Activated CD4-positive, alpha-beta memory T cell treated with anti-CD3 and anti-CD28 coated beads for 36 hours (primary cell): ENCODE results near the gene SLC4A5. TPM values are rescaled to one million over a fixed set of nuclear protein-coding genes. Genes with fewer than 3 reads are reported as not detected.
"Not testable (repeated sequence)": the region's sequence is repeated elsewhere in the genome, so short reads cannot be mapped to it uniquely, and the experiment has no call there.

Source experiments
- CTCF ChIA-PET: fragments of 350-600 bp; sonication (Branson Sonifier 250); formaldehyde crosslinking; loops from one replicate; lab custom pipeline; 2021; ENCODE audit warnings: antibody characterized with exemption, inconsistent platforms; lab: Charles Lee
- POLR2A ChIA-PET: fragments of 350-600 bp; sonication (Branson Sonifier 250); formaldehyde crosslinking; loops from one replicate; lab custom pipeline; 2021; ENCODE audit warnings: antibody characterized with exemption; lab: Charles Lee
- DNase-seq: peaks from one replicate; pipeline ENCODE4 v3.0.0-alpha.2; 2020
- H3K27ac Mint-ChIP-seq: one replicate; pipeline ENCODE4 v1.8.0; 2021; ENCODE audit warnings: mixed read lengths
- H3K27me3 Mint-ChIP-seq: one replicate; pipeline ENCODE4 v1.8.0; 2021; ENCODE audit warnings: mixed read lengths
- H3K36me3 Mint-ChIP-seq: one replicate; pipeline ENCODE4 v1.8.0; 2021; ENCODE audit warnings: mixed read lengths
- H3K4me1 Mint-ChIP-seq: one replicate; pipeline ENCODE4 v1.8.0; 2021; ENCODE audit warnings: low read depth, mixed read lengths
- H3K4me3 Mint-ChIP-seq: one replicate; pipeline ENCODE4 v1.8.0; 2021; ENCODE audit warnings: mild to moderate bottlenecking, mixed read lengths
- H3K9me3 Mint-ChIP-seq: one replicate; pipeline ENCODE4 v1.8.0; 2021; ENCODE audit warnings: mixed read lengths
- intact Hi-C: fragments of 100-400 bp; cut with micrococcal nuclease; formaldehyde crosslinking; loops from one replicate; pipeline ENCODE4 v1.15.1; 2023
- total RNA-seq, 2 experiments: library from RNA; stranded (reverse); gene quantifications; one replicate each; pipeline ENCODE4 v1.2.3, GENCODE V29; 2021

Gene SLC4A5
- total RNA-seq, 2 experiments from 2014 or later, result 2.9 to 3.1 TPM

DNA sequence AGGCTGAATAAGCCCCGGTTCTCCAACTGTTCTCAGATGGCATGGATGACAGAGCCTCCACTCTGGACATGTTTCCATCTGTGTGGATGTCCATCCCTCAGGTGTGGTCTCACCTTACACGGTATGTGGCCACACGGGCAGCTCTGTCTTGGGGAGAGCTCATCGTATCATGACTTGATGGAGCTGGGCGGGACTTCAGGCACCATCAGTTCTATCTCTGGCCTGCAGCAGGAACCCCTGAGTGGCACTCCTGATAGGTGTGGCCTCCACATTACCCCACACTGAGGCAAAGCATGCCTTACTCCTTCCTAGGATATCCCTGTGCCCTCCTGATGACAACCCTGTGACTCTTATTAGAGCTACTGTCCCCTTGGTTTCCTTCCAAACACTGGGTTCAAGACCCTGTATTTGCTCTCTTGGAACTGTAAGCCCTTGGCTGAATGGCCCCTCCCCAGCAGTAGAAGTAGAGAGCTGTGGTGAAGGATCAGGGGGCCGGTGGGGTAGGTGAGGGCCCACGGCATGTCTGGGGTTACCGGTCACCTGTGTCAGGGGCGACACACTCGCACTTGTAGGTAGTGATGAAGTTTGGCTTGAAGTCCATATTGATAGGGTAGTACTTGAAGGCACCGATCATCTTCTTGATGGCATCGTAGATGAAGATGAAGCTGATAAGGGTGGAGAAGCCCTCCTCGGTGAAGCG lies 96.6 kb downstream of the SLC4A5 start:
- ChIA-PET CTCF (interaction anchor here (1.1 to 8.0 kb wide), 2 partner anchors 37 to 88 kb away, joined by 4 to 193 read pairs; no protein-coding TSS in a partner anchor), POLR2A (no interaction called here)
- intact Hi-C loops, result no loop called here
- Mint-ChIP-seq H3K4me3 (no peak overlapping the region), H3K27me3 (no peaks in the 10 kb centered on the region), H3K27ac (no peak overlapping the region), H3K36me3 (no peaks in the 10 kb centered on the region), H3K4me1 (no peaks in the 10 kb centered on the region), H3K9me3 (no peaks in the 10 kb centered on the region)
- DNase-seq, result no peak

GRCh38 chr2:74244286-74244685 lies 98.9 kb downstream of the SLC4A5 start:
- POLR2A ChIA-PET, result no interaction called here
- Mint-ChIP-seq H3K9me3 (no peaks in the 10 kb centered on the region), H3K27me3 (no peaks in the 10 kb centered on the region), H3K4me3 (no peak overlapping the region), H3K4me1 (no peaks in the 10 kb centered on the region), H3K36me3 (no peaks in the 10 kb centered on the region), H3K27ac (no peak overlapping the region)
- intact Hi-C loops, result no loop called here
- CTCF ChIA-PET, result no interaction called here
- DNase-seq, result no peak

- CTCF ChIA-PET, result interaction anchor here (1.1 to 3.5 kb wide), 3 partner anchors 7 to 346 kb away, joined by 3 to 19 read pairs (median 12); no protein-coding TSS in a partner anchor
- Mint-ChIP-seq H3K27ac (no peak overlapping the region), H3K4me1 (no peaks in the 10 kb centered on the region), H3K27me3 (no peaks in the 10 kb centered on the region), H3K9me3 (no peaks in the 10 kb centered on the region), H3K36me3 (no peaks in the 10 kb centered on the region), H3K4me3 (no peak overlapping the region)
- DNase-seq, result no peak
- intact Hi-C loops, result no loop called here
- POLR2A ChIA-PET, result no interaction called here
Observed at GRCh38 chr2:74242354-74243071, 100.7 kb downstream of the SLC4A5 start.

- intact Hi-C loops, result no loop called here
- no peaks in the 10 kb centered on the region for H3K9me3 Mint-ChIP-seq
- H3K27me3 Mint-ChIP-seq, result no peaks in the 10 kb centered on the region
- CTCF ChIA-PET, result interaction anchor here (1.2 to 3.5 kb wide), 2 partner anchors 11 to 152 kb away, joined by 5 to 19 read pairs; no protein-coding TSS in a partner anchor
- no peaks in the 10 kb centered on the region for H3K36me3 Mint-ChIP-seq
- POLR2A ChIA-PET, result no interaction called here
- DNase-seq, result no peak
- H3K4me1 Mint-ChIP-seq, result peaks cover 2% of the 10 kb centered on the region
- H3K4me3 Mint-ChIP-seq, result no peak overlapping the region
- H3K27ac Mint-ChIP-seq, result no peak overlapping the region
Observed at GRCh38 chr2:74239346-74239745, 103.9 kb downstream of the SLC4A5 start.

DNA sequence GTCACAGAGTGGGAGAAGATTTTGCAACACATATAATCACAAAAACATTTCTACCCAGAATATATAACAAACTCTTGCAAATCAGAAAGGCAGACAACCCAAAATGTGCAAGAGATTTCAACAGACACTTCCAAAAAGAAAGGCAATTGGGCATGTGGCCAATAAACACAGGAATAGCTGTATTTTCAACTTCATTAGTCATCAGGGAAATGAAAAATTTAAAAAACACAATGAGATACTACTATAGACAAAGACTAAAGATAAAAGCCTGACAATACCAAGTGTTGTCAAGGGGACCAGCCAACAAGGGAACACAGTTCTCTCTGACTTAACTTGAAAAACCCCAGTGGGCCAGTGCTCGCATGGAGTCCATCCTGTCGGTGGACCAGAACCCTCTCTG lies 104.3 kb downstream of the SLC4A5 start:
- Mint-ChIP-seq H3K27me3 (no peaks in the 10 kb centered on the region), H3K27ac (no peak overlapping the region), H3K36me3 (no peaks in the 10 kb centered on the region), H3K4me3 (no peak overlapping the region), H3K4me1 (peaks cover 2% of the 10 kb centered on the region), H3K9me3 (no peaks in the 10 kb centered on the region)
- CTCF ChIA-PET, result interaction anchor here (2.1 to 3.5 kb wide), 3 partner anchors 11 to 96 kb away, joined by 6 to 19 read pairs (median 12); no protein-coding TSS in a partner anchor
- intact Hi-C loops, result no loop called here
- DNase-seq, result no peak
- POLR2A ChIA-PET, result no interaction called here

DNA sequence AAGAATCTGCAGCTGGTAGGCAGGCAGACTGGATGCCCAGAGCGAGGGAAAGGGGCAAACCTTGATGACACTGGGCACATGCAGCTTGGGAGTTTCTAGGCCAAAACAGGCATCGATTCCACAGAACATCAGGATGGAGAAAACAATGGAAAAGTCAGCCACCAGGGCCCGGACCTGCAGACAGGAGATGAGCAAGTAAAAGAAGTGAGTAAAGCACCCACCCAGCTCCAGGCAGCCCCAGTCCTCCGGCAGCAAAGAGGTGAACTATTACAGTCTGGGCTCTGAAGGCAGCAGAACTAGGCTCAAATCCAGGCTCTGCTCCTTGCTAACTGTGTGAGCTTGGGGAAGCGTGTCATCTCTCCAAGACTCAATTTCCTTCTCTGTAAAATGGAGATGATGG lies 108.2 kb downstream of the SLC4A5 start:
- intact Hi-C loops, result no loop called here
- ChIA-PET CTCF (no interaction called here), POLR2A (no interaction called here)
- DNase-seq, result no peak
- no peaks in the 10 kb centered on the region for H3K27me3 Mint-ChIP-seq
- no peaks in the 10 kb centered on the region for H3K36me3 Mint-ChIP-seq
- H3K4me3 Mint-ChIP-seq, result no peak overlapping the region
- H3K4me1 Mint-ChIP-seq, result peaks cover 2% of the 10 kb centered on the region
- no peaks in the 10 kb centered on the region for H3K9me3 Mint-ChIP-seq
- no peak overlapping the region for H3K27ac Mint-ChIP-seq

DNA sequence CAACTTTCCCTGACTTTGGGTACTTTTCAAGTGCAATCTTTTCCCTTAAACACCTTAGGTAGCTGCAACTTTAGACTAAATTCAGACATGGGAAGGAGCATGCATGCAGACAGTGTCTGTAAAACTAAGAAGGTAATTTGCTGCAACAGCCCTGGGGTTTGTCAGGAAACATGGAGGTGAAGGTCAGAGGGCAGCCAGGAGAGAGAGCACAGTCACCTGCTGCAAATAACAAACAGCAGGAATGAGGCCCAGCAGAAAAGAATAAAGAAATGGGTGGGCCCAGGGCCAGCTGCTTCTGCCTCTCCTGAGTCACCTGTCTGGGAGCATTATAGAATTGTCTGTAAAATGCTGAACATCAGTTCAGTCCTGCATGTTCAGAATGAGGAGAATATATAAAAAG lies 109.6 kb downstream of the SLC4A5 start:
- H3K27ac Mint-ChIP-seq, result no peak overlapping the region
- no peak for DNase-seq
- no peaks in the 10 kb centered on the region for H3K36me3 Mint-ChIP-seq
- H3K27me3 Mint-ChIP-seq, result no peaks in the 10 kb centered on the region
- no peaks in the 10 kb centered on the region for H3K9me3 Mint-ChIP-seq
- no peak overlapping the region for H3K4me3 Mint-ChIP-seq
- ChIA-PET POLR2A (no interaction called here), CTCF (interaction anchor here (1.4 kb wide), 1 partner anchor 101 kb away, joined by 4 read pairs; no protein-coding TSS in a partner anchor)
- intact Hi-C loops, result no loop called here
- peaks cover 2% of the 10 kb centered on the region for H3K4me1 Mint-ChIP-seq

- no peak overlapping the region for H3K4me3 Mint-ChIP-seq
- CTCF ChIA-PET, result no interaction called here
Observed at GRCh38 chr2:74232426-74232825, 110.8 kb downstream of the SLC4A5 start.

DNA sequence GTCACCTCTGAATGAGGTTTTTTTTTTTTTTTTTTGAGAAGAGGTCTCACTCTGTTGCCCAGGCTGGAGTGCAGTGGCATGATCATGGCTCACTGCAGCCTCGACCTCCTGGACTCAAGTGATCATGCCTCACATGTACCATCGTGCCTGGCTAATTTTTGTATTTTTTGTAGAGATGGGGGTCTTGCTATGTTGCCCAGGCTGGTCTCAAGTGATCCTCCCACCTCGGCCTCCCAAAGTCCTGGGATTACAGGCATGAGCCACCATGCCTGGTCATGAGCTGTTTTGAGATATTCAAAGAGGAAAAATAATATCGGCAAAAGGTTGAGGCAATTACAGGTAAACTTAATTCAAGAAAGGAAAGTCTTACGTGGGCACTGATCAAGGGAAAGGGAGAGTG lies 113.4 kb downstream of the SLC4A5 start:
- POLR2A ChIA-PET, H3K27ac Mint-ChIP-seq, H3K27me3 Mint-ChIP-seq, intact Hi-C loops, DNase-seq, H3K36me3 Mint-ChIP-seq, H3K4me3 Mint-ChIP-seq, CTCF ChIA-PET, H3K4me1 Mint-ChIP-seq, H3K9me3 Mint-ChIP-seq: not testable (repeated sequence)

More at GRCh38 chr2:74232426-74232825, 110.8 kb downstream of the SLC4A5 start:
- intact Hi-C loops, result no loop called here
- H3K36me3 Mint-ChIP-seq, result peaks cover 2% of the 10 kb centered on the region
- POLR2A ChIA-PET, result no interaction called here
- no peaks in the 10 kb centered on the region for H3K9me3 Mint-ChIP-seq
- H3K27me3 Mint-ChIP-seq, result no peaks in the 10 kb centered on the region
- H3K4me1 Mint-ChIP-seq, result peaks cover 2% of the 10 kb centered on the region
- DNase-seq, result no peak
- H3K27ac Mint-ChIP-seq, result no peak overlapping the region

DNA sequence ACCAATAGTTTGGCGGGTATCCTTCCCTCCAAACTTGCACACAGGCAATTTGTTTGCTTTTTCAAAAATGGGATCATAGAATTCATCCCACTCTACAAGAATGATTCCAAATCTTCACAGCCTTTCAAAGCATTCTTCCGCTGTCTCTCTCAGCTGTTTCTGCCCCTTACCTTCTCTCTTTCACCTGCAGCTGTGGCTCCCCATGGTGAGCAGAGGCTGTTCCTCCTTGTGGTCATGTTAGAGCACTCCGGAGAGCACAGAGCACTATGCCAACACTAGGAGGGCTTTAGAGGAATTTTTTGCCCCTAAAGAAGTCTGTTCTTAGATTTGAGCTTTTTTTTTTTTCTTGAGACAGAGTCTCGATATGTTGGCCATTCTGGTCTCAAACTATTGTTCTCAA lies 114.4 kb downstream of the SLC4A5 start:
- H3K36me3 Mint-ChIP-seq, result peaks cover 4% of the 10 kb centered on the region
- H3K4me3 Mint-ChIP-seq, result no peak overlapping the region
- no peak overlapping the region for H3K27ac Mint-ChIP-seq
- ChIA-PET CTCF (interaction anchor here (0.6 kb wide), 1 partner anchor 21 kb away, joined by 4 read pairs; no protein-coding TSS in a partner anchor), POLR2A (interaction anchor here (0.6 kb wide), 1 partner anchor 201 kb away, joined by 3 read pairs; no protein-coding TSS in a partner anchor)
- DNase-seq, result no peak
- peaks cover under 1% of the 10 kb centered on the region for H3K4me1 Mint-ChIP-seq
- no peaks in the 10 kb centered on the region for H3K9me3 Mint-ChIP-seq
- intact Hi-C loops, result no loop called here
- no peaks in the 10 kb centered on the region for H3K27me3 Mint-ChIP-seq

DNA sequence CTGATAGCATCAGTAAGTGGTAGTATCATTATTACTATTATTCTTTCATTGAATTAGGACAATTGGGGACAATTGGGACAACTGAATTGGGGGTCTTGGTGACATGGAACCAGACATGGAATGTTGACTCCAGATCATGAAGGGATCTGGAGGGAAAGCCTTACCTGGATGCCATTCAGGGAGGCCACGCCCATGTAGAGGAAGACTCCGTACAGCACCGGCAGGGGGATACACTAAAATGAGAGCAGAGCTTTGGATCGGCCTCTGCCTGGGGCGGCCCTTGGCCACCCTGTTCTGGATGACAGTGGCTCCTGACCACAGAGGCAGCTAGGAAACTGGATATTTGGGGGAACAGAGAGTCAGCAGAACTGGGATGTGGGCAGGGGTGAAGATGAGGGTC lies 115.6 kb downstream of the SLC4A5 start:
- no peaks in the 10 kb centered on the region for H3K27me3 Mint-ChIP-seq
- peaks cover 4% of the 10 kb centered on the region for H3K36me3 Mint-ChIP-seq
- no peak for DNase-seq
- no peaks in the 10 kb centered on the region for H3K9me3 Mint-ChIP-seq
- H3K4me3 Mint-ChIP-seq, result no peak overlapping the region
- no peak overlapping the region for H3K27ac Mint-ChIP-seq
- POLR2A ChIA-PET, result interaction anchor here (0.6 kb wide), 1 partner anchor 12 kb away, joined by 3 read pairs; no protein-coding TSS in a partner anchor
- CTCF ChIA-PET, result no interaction called here
- intact Hi-C loops, result no loop called here
- H3K4me1 Mint-ChIP-seq, result peaks cover 4% of the 10 kb centered on the region

GRCh38 chr2:74226648-74227213 lies 116.5 kb downstream of the SLC4A5 start:
- Mint-ChIP-seq H3K4me3 (no peak overlapping the region), H3K36me3 (peaks cover 4% of the 10 kb centered on the region), H3K27ac (no peak overlapping the region), H3K9me3 (no peaks in the 10 kb centered on the region), H3K27me3 (no peaks in the 10 kb centered on the region), H3K4me1 (peaks cover 4% of the 10 kb centered on the region)
- ChIA-PET CTCF (interaction anchor here (0.9 kb wide), 1 partner anchor 23 kb away, joined by 3 read pairs; no protein-coding TSS in a partner anchor), POLR2A (interaction anchor here (0.6 kb wide), 1 partner anchor 11 kb away, joined by 3 read pairs; no protein-coding TSS in a partner anchor)
- intact Hi-C loops, result no loop called here
- no peak for DNase-seq
